Esophagus mucosa (tissue), 1 donor: ENCODE measurements around the gene CEMIP. TPM values are rescaled to one million over a fixed set of nuclear protein-coding genes. Genes with fewer than 3 reads are reported as not detected.

Experiments
- ATAC-seq: fragments of 200-7000 bp; cut with Tn5 transposase; one replicate; pipeline ENCODE4 v1.9.1; 2020
- total RNA-seq: library from RNA; stranded (reverse); gene quantifications from one replicate; pipeline ENCODE4 v1.2.4, GENCODE V29; 2023
- donor health status: DM: yes; HTN: yes; CAD: no.

CEMIP gene
- total RNA-seq, 1 donor from 2014 or later = 17.3 TPM

- ATAC-seq = no peak
Measured at GRCh38 chr15:80929689-80930088, 150.5 kb downstream of the CEMIP start.

GRCh38 chr15:80931191-80931590 lies 152.0 kb downstream of the CEMIP start:
- ATAC-seq = no peak

GRCh38 chr15:80931721-80932512 lies 152.7 kb downstream of the CEMIP start:
- no peak for ATAC-seq

GRCh38 chr15:80932513-80932815 lies 153.3 kb downstream of the CEMIP start:
- ATAC-seq = no peak

DNA sequence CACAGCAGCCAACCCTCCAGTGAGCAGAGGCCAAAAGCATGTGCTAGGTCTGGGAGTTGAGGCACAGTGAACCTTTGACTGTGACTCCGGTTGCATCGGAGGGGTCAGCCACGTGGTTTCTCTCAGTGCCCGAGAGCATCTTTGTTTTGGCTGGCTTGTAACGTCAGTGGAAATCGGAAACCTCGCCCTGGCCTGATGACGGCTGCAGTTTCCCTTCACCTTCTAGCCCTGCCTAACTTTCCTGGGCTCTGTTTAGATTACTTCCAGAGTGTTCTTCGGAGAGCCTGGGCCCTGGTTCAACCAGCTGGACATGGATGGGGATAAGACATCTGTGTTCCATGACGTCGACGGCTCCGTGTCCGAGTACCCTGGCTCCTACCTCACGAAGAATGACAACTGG lies 153.8 kb downstream of the CEMIP start:
- ATAC-seq = no peak

DNA sequence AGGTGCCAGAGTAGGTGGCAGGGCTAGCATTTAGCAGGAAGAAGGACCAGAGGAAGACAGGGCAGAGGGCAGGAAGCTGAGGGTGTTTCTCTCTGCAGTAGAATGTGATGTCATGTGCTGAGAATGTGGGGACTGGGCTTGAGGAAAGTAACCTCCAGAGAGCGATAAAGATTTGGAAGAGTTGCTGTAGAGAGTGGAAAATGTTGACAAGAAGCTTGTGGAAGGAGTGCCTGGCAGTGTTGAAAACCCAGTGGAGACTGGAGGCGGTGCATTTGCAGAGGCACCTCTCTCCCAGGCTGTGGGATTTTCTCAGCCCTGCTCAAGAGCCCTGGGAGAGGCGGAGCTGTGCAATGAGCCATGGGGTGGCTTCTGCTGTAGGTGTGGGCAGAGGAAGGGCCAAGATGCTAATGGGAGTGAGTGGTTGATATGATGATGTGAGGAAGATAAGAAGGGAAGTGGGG lies 155.6 kb downstream of the CEMIP start:
- ATAC-seq = no peak

DNA sequence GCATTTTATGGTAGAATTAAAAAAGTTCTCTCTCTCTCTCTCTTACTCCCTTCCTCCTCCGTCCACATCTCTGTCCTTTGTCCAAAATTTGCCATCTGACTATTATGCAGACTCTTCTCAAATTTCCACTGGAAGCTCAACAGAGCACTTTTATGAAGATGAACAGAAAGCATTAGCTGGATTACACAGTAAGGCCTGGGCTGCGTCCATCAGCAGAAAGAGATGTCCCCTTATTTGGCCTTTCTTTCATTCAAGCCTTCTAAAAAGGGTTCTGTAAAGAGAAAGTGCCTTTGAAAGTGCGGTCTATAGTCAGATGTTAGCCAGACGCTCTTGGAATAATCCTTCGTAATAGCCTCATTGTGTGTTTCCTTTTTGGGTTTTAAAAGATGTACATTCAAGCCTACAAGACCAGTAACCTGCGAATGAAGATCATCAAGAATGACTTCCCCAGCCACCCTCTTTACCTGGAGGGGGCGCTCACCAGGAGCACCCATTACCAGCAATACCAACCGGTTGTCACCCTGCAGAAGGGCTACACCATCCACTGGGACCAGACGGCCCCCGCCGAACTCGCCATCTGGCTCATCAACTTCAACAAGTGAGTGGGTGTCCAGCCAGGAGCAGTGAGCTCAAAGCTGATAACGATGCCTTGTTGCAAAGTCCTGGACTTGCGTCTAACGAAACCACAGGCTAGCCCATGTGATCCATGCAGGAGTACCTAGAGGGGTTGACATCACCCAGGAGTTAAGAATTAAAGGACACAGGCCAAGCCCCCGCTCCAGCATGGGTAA lies 157.3 kb downstream of the CEMIP start:
- no peak for ATAC-seq

DNA sequence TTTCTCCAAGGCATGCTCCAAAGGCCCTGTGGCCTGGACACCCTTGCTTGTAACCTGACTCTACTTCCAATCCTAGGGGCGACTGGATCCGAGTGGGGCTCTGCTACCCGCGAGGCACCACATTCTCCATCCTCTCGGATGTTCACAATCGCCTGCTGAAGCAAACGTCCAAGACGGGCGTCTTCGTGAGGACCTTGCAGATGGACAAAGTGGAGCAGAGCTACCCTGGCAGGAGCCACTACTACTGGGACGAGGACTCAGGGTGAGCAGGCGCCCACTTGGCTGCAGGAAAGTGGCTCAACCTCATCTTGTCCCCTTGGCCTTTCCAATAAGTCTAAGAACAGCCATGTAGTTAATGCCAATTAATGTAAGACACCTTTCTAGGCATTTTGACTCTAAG lies 158.5 kb downstream of the CEMIP start:
- ATAC-seq = no peak

- no peak for ATAC-seq
Measured at GRCh38 chr15:80939216-80939615, 160.0 kb downstream of the CEMIP start.

GRCh38 chr15:80940331-80940730 lies 161.2 kb downstream of the CEMIP start:
- no peak for ATAC-seq

GRCh38 chr15:80940851-80941250 lies 161.7 kb downstream of the CEMIP start:
- no peak for ATAC-seq

DNA sequence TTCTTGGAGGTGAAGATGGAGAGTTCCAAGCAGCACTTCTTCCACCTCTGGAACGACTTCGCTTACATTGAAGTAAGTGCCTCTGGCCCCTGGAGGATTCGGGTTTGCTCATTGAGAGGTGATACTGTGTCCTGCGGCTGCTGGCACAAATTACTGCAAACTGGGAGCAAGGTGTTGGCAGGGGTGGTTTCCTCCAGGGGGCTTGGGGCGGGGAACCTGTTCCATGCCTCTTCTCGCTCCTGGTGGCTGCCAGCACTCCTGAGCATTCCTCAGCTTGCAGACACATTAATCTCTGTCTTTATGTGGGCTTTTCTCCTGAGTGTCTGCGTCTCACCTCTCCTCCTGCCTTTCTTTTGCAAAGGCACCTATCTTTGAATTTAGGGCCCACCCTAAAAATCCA lies 163.1 kb downstream of the CEMIP start:
- ATAC-seq = no peak

DNA sequence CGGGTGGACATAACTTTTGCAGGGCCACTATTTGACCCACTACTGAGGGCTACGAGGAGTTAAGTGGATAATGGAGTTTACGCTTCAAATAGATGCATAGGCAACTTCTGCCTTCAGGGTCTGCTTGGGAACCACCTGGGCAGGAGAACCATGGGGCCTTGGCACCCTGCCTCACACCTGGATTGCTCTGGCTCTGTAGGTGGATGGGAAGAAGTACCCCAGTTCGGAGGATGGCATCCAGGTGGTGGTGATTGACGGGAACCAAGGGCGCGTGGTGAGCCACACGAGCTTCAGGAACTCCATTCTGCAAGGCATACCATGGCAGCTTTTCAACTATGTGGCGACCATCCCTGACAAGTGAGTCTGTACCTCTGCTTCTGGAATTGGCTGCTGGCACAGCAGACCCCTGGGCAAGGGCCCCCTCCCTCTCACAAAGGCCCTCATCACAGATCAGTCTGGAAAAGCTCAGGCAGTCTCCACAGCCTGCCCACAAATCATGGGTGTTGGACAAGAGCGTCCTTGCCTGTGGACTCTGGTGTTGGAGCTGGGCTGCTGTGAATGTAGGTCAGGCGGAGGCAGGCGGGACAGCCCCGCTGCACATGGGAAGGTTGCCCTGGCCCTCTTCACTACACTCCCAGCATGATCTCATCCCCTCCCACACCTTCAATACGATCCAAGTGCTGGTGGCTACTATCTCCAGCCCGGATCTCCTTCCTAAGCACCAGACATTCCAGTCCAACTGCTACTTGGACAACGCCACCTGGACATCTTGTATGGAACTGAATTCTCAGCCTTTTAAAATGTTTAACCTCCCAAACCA lies 163.8 kb downstream of the CEMIP start:
- ATAC-seq = peak; percentile 20

DNA sequence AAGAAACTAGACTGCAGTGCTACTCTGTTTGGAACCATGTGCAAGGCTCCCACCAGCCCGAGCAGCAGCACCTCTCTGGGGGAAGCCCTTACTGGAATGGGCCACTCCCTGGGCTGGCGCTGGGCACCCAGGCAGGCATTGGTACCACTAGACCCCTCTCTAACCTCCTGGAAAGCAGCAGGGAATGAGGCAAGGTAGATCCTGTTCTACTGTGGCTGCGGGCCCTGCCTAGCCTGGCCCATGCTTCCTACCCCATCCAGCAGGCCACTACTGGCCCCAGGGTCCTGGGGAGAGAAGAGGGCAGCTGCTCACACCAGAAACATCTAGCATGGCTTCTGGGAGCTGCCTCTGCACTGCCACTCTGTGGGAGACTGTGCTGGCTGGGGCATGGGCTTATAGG lies 165.6 kb downstream of the CEMIP start:
- ATAC-seq = no peak

DNA sequence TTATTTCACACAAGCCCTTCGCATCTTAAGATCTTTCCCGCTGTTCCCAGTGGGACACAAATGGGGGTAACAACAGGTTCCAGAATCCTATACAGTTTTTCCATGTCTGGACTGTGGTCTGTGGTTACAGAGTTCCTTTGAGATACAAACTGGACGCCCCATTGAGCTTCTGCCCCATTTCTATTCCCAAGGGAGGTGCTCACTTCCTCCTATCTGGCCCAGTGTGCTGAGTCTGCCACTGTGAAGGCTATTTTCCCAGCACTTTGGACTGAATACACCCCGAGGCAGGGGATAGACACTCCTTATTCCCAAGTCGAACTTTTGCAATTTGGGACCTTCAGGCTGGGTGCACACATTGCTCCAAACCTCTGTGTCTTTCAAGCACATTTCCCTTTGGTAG lies 166.4 kb downstream of the CEMIP start:
- no peak for ATAC-seq

GRCh38 chr15:80946576-80946975 lies 167.4 kb downstream of the CEMIP start:
- ATAC-seq = no peak

- ATAC-seq = no peak
Measured at GRCh38 chr15:80948651-80949292, 169.6 kb downstream of the CEMIP start.

DNA sequence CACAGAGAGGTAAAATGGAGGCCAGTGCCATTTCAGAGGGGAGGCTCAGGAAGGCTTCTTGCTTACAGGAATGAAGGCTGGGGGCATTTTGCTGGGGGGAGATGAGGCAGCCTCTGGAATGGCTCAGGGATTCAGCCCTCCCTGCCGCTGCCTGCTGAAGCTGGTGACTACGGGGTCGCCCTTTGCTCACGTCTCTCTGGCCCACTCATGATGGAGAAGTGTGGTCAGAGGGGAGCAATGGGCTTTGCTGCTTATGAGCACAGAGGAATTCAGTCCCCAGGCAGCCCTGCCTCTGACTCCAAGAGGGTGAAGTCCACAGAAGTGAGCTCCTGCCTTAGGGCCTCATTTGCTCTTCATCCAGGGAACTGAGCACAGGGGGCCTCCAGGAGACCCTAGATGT lies 170.6 kb downstream of the CEMIP start:
- no peak for ATAC-seq

DNA sequence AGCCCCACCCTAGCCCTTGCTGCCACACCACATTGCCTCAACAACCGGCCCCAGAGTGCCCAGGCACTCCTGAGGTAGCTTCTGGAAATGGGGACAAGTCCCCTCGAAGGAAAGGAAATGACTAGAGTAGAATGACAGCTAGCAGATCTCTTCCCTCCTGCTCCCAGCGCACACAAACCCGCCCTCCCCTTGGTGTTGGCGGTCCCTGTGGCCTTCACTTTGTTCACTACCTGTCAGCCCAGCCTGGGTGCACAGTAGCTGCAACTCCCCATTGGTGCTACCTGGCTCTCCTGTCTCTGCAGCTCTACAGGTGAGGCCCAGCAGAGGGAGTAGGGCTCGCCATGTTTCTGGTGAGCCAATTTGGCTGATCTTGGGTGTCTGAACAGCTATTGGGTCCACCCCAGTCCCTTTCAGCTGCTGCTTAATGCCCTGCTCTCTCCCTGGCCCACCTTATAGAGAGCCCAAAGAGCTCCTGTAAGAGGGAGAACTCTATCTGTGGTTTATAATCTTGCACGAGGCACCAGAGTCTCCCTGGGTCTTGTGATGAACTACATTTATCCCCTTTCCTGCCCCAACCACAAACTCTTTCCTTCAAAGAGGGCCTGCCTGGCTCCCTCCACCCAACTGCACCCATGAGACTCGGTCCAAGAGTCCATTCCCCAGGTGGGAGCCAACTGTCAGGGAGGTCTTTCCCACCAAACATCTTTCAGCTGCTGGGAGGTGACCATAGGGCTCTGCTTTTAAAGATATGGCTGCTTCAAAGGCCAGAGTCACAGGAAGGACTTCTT lies 171.3 kb downstream of the CEMIP start:
- no peak for ATAC-seq

DNA sequence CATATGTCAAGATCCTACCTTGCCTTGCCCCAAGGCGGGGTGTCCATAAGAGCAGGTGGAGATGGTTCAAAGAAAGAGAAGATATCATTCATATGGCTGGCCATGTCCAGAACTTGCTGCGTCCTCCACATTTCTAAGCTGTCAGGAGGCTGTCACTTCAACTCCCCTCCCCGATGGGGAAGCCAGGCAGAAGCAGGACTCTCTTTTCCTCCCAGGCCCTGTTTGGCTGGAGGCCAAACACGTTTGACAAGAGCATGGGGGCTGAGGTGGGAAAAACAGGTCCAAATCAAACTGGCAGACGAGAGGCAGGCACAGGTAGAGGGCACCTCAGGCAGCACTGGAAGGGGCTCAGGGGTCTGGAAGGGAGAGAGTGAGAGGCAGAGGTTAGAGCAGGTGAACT lies 172.8 kb downstream of the CEMIP start:
- ATAC-seq = no peak

- no peak for ATAC-seq
Measured at GRCh38 chr15:80953001-80953952, 174.1 kb downstream of the CEMIP start.
